H9 (cell line): Measurements from ENCODE around the gene ARHGAP15. TPM values are rescaled to one million over a fixed set of nuclear protein-coding genes. Genes with fewer than 3 reads are reported as not detected.
A peak's percentile ranks its signal among the peaks of the same experiment; 100 is the strongest.

Experiments
- DNase-seq: peaks from one replicate; pipeline ENCODE4 v3.0.0-alpha.2; 2017
- H2AFZ ChIP-seq: one replicate; pipeline ENCODE4 v1.6.1; 2013; ENCODE audit warnings: mild to moderate bottlenecking, low read length, control low read depth, moderate library complexity
- H2AK5ac ChIP-seq: 2 replicates; pipeline ENCODE4 v1.6.1; 2013; ENCODE audit warnings: low read length, control low read depth, mixed read lengths; ENCODE audit not compliant: insufficient read length
- H2BK120ac ChIP-seq: one replicate; pipeline ENCODE4 v1.6.1; 2013; ENCODE audit warnings: low read depth, mild to moderate bottlenecking, low read length, control low read depth, inconsistent platforms; ENCODE audit not compliant: poor library complexity, severe bottlenecking
- H2BK12ac ChIP-seq: 2 replicates; pipeline ENCODE4 v1.6.1; 2013; ENCODE audit warnings: low read length, control low read depth, mixed read lengths, low read depth; ENCODE audit not compliant: insufficient read length
- H2BK15ac ChIP-seq: 2 replicates; pipeline ENCODE4 v1.6.1; 2013; ENCODE audit warnings: low read depth, low read length, control low read depth
- H2BK20ac ChIP-seq: one replicate; pipeline ENCODE4 v1.6.1; 2013; ENCODE audit warnings: low read depth, mild to moderate bottlenecking, low read length, control low read depth, inconsistent platforms; ENCODE audit not compliant: poor library complexity, severe bottlenecking
- H2BK5ac ChIP-seq: 2 replicates; pipeline ENCODE4 v1.6.1; 2013; ENCODE audit warnings: low read length, control low read depth, mixed read lengths; ENCODE audit not compliant: insufficient read length
- H3K14ac ChIP-seq: 2 replicates; pipeline ENCODE4 v1.6.1; 2013; ENCODE audit warnings: low read length, control low read depth; ENCODE audit not compliant: insufficient read depth
- H3K18ac ChIP-seq: 2 replicates; pipeline ENCODE4 v1.6.1; 2013; ENCODE audit warnings: low read depth, mild to moderate bottlenecking, mixed read lengths, low read length, control low read depth; ENCODE audit not compliant: insufficient read length
- H3K23ac ChIP-seq: 2 replicates; pipeline ENCODE4 v1.6.1; 2013; ENCODE audit warnings: low read length, control low read depth, mixed read lengths, low read depth; ENCODE audit not compliant: insufficient read length
- H3K23me2 ChIP-seq: 2 replicates; pipeline ENCODE4 v1.6.1; 2013; ENCODE audit warnings: low read depth, mild to moderate bottlenecking, mixed read lengths, low read length, control low read depth; ENCODE audit not compliant: insufficient read length, poor library complexity, severe bottlenecking
- H3K27ac ChIP-seq: 2 replicates; pipeline ENCODE4 v1.5.1; 2013; ENCODE audit warnings: low read length, control low read depth, mixed read lengths, low read depth; ENCODE audit not compliant: insufficient read length
- H3K27me3 ChIP-seq: 2 replicates; pipeline ENCODE4 v1.6.1; 2013; ENCODE audit warnings: low read length, control low read depth, inconsistent platforms; ENCODE audit not compliant: insufficient read depth
- H3K4ac ChIP-seq: 2 replicates; pipeline ENCODE4 v1.6.1; 2013; ENCODE audit warnings: low read depth, mild to moderate bottlenecking, control low read depth, inconsistent platforms, low read length, moderate library complexity
- H3K4me1 ChIP-seq: 2 replicates; pipeline ENCODE4 v1.6.1; 2013; ENCODE audit warnings: low read length, control low read depth, inconsistent platforms; ENCODE audit not compliant: insufficient read depth
- H3K4me2 ChIP-seq: 2 replicates; pipeline ENCODE4 v1.6.1; 2013; ENCODE audit warnings: low read length, control low read depth, mixed read lengths; ENCODE audit not compliant: insufficient read length, insufficient read depth
- H3K56ac ChIP-seq: 2 replicates; pipeline ENCODE4 v1.6.1; 2013; ENCODE audit warnings: low read depth, mild to moderate bottlenecking, mixed read lengths, low read length, control low read depth; ENCODE audit not compliant: insufficient read length
- H3K79me1 ChIP-seq: 2 replicates; pipeline ENCODE4 v1.6.1; 2013; ENCODE audit warnings: low read depth, mild to moderate bottlenecking, moderate library complexity, low read length, control low read depth, inconsistent platforms; ENCODE audit not compliant: insufficient read depth, poor library complexity, severe bottlenecking
- H3K79me2 ChIP-seq: 2 replicates; pipeline ENCODE4 v1.6.1; 2013; ENCODE audit warnings: low read length, control low read depth, inconsistent platforms; ENCODE audit not compliant: insufficient read depth
- H3K9ac ChIP-seq: 2 replicates; pipeline ENCODE4 v1.6.1; 2013; ENCODE audit warnings: low read length, control low read depth, mixed read lengths; ENCODE audit not compliant: insufficient read length; ENCODE audit errors: extremely low read depth
- H3K9me3 ChIP-seq: one replicate; pipeline ENCODE4 v1.6.1; 2013; ENCODE audit warnings: low read depth, low read length, inconsistent platforms; ENCODE audit not compliant: control insufficient read depth
- H3T11ph ChIP-seq: one replicate; pipeline ENCODE4 v1.6.1; 2013; ENCODE audit warnings: mild to moderate bottlenecking, low read length, control low read depth, inconsistent platforms
- H4K20me1 ChIP-seq: one replicate; pipeline ENCODE4 v1.6.1; 2013; ENCODE audit not compliant: control insufficient read depth, insufficient read length, insufficient read depth
- H4K5ac ChIP-seq: 2 replicates; pipeline ENCODE4 v1.6.1; 2013; ENCODE audit warnings: low read depth, mild to moderate bottlenecking, mixed read lengths, low read length, control low read depth; ENCODE audit not compliant: insufficient read length
- H4K8ac ChIP-seq: replicated peaks from 2 replicates; pipeline ENCODE4 v1.6.1; 2013; ENCODE audit warnings: low read length, control low read depth, mixed read lengths, low read depth; ENCODE audit not compliant: insufficient read length
- H4K91ac ChIP-seq: 2 replicates; pipeline ENCODE4 v1.6.1; 2013; ENCODE audit warnings: low read depth, mild to moderate bottlenecking, moderate library complexity, mixed read lengths, low read length, control low read depth; ENCODE audit not compliant: insufficient read length
- H3K27ac Mint-ChIP-seq, 3 experiments: 2 replicates in 2 of 3; 3 replicates in 1 of 3; pipeline ENCODE4 v1.8.0; 2020 to 2021; ENCODE audit warnings: mixed read lengths in 3 of 3, mild to moderate bottlenecking in 1 of 3, moderate library complexity in 1 of 3
- H3K27me3 Mint-ChIP-seq: 2 replicates; pipeline ENCODE4 v1.8.0; 2021; ENCODE audit warnings: low read depth, mild to moderate bottlenecking, moderate library complexity, mixed read lengths
- H3K36me3 Mint-ChIP-seq, 3 experiments: 2 replicates in 2 of 3; 3 replicates in 1 of 3; pipeline ENCODE4 v1.8.0; 2020 to 2021; ENCODE audit warnings: low read depth in 3 of 3, mixed read lengths in 3 of 3; ENCODE audit not compliant: insufficient read depth in 1 of 3
- H3K4me1 Mint-ChIP-seq, 2 experiments: 2 replicates each; pipeline ENCODE4 v1.8.0; 2020; ENCODE audit warnings: mixed read lengths in 2 of 2
- H3K4me3 Mint-ChIP-seq, 2 experiments: 2 replicates in 1 of 2; 3 replicates in 1 of 2; pipeline ENCODE4 v1.8.0; 2020 to 2021; ENCODE audit warnings: mild to moderate bottlenecking in 2 of 2, mixed read lengths in 2 of 2, moderate library complexity in 1 of 2
- H3K9me3 Mint-ChIP-seq, 2 experiments: 2 replicates in 1 of 2; 3 replicates in 1 of 2; pipeline ENCODE4 v1.8.0; 2020; ENCODE audit warnings: mild to moderate bottlenecking in 2 of 2, mixed read lengths in 2 of 2, moderate library complexity in 1 of 2
- WGBS: extraction: QIAGEN DNeasy Blood & Tissue Kit; methylation state at CpG from one replicate; pipeline ENCODE4 v1.1.7; 2013; ENCODE audit warnings: missing lambda C conversion rate, low lambda C conversion rate, mixed read lengths; ENCODE audit not compliant: insufficient read length; ENCODE audit errors: extremely low coverage; 5-methylcytosine and 5-hydroxymethylcytosine counted together
- total RNA-seq: library from RNA; stranded (reverse); gene quantifications from 2 replicates; pipeline ENCODE4 v1.2.1, GENCODE V29; 2021
- TF ChIP-seq, protein P1 (sequence below): fragments of 200-600 bp; sonication (generic); conservative IDR thresholded peaks from 3 replicates; pipeline ENCODE4 v1.8.0; 2021; ENCODE audit warnings: antibody characterized with exemption, mild to moderate bottlenecking

ARHGAP15 gene
- total RNA-seq, 1 experiment from 2014 or later = not detected

DNA sequence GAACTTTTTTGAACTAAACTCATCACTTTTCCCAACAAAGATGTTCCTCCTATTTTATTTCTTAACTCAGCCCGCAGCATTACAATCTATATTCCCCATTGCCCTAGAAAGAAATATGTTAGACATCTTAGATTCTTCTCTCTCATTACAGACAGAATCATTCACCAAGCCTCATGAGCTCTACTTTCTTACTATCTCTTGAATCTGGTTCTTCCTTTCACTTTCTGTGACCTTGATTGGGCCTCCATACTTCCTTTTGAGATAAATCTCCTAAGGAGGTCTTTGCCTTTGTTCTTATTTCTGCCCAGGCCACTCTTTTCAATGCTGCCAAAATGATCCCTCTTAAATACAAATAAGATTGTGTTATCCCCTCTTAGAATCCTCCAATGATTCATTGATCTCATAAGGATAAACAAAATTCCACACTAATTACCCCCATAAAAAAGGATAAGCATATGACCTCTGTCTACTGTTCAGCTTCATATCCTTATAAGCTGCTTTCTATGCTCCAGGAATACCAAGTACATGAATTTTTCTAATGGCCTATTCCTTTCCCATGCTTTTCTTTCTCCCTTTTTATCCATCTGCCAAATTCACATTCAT, 400.0 kb downstream of the ARHGAP15 start:
- no peak overlapping the region for H4K5ac ChIP-seq
- no peak overlapping the region for H2AFZ ChIP-seq
- no CpG with 5 or more reads among the region's 1 CpG for WGBS
- no peak overlapping the region for H3K4me2 ChIP-seq
- H3K23ac ChIP-seq = no peak overlapping the region
- DNase-seq = no peak
- H3K4me1 ChIP-seq = no peaks in the 10 kb centered on the region
- H3K18ac ChIP-seq = no peak overlapping the region
- H4K20me1 ChIP-seq = no peaks in the 10 kb centered on the region
- no peaks in the 10 kb centered on the region for H3K9me3 ChIP-seq
- no peak overlapping the region for H3K14ac ChIP-seq
- H3K36me3 Mint-ChIP-seq = no peaks in the 10 kb centered on the region
- H2BK12ac ChIP-seq = no peak overlapping the region
- H3K27me3 ChIP-seq = no peaks in the 10 kb centered on the region
- H3K4me3 Mint-ChIP-seq = no peak overlapping the region
- H3K27ac Mint-ChIP-seq = no peak overlapping the region; a peak in 1 of 7 replicates
- TF ChIP-seq, protein P1, sequence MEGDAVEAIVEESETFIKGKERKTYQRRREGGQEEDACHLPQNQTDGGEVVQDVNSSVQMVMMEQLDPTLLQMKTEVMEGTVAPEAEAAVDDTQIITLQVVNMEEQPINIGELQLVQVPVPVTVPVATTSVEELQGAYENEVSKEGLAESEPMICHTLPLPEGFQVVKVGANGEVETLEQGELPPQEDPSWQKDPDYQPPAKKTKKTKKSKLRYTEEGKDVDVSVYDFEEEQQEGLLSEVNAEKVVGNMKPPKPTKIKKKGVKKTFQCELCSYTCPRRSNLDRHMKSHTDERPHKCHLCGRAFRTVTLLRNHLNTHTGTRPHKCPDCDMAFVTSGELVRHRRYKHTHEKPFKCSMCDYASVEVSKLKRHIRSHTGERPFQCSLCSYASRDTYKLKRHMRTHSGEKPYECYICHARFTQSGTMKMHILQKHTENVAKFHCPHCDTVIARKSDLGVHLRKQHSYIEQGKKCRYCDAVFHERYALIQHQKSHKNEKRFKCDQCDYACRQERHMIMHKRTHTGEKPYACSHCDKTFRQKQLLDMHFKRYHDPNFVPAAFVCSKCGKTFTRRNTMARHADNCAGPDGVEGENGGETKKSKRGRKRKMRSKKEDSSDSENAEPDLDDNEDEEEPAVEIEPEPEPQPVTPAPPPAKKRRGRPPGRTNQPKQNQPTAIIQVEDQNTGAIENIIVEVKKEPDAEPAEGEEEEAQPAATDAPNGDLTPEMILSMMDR = no peak
- no peaks in the 10 kb centered on the region for H3K79me2 ChIP-seq
- no peaks in the 10 kb centered on the region for H3K27me3 Mint-ChIP-seq
- H3K56ac ChIP-seq = no peak overlapping the region
- no peak overlapping the region for H2BK20ac ChIP-seq
- no peak overlapping the region for H3K27ac ChIP-seq
- no peak overlapping the region for H3K9ac ChIP-seq
- no peak overlapping the region for H2BK5ac ChIP-seq
- no peaks in the 10 kb centered on the region for H3K79me1 ChIP-seq
- H4K91ac ChIP-seq = no peak overlapping the region
- H3T11ph ChIP-seq = peak overlapping the region; percentile 17
- no peak overlapping the region for H2AK5ac ChIP-seq
- H3K23me2 ChIP-seq = no peaks in the 10 kb centered on the region
- H3K9me3 Mint-ChIP-seq = no peaks in the 10 kb centered on the region
- peaks cover 9 to 14% of the 10 kb centered on the region in 2 experiments for H3K4me1 Mint-ChIP-seq
- H4K8ac ChIP-seq = no peak overlapping the region
- no peak overlapping the region for H3K4ac ChIP-seq
- no peak overlapping the region for H2BK15ac ChIP-seq
- H2BK120ac ChIP-seq = no peak overlapping the region
